B cell (primary cell): Measurements from ENCODE around the gene CCDC18. TPM values are rescaled to one million over a fixed set of nuclear protein-coding genes. Genes with fewer than 3 reads are reported as not detected.

Experiments used
- ATAC-seq: fragments of 200-7000 bp; cut with Tn5 transposase; one replicate; pipeline ENCODE4 v1.10.0; 2021; ENCODE audit warnings: low read depth, mild to moderate bottlenecking, moderate number of reproducible peaks, moderate library complexity
- CTCF ChIA-PET: fragments of 350-600 bp; sonication (Branson Sonifier 250); formaldehyde crosslinking; loops from one replicate; lab custom pipeline; 2021; ENCODE audit warnings: antibody characterized with exemption, inconsistent platforms; lab: Charles Lee
- POLR2A ChIA-PET: fragments of 350-600 bp; sonication (Branson Sonifier 250); formaldehyde crosslinking; loops from one replicate; lab custom pipeline; 2021; ENCODE audit warnings: antibody characterized with exemption; lab: Charles Lee
- DNase-seq: peaks from one replicate; pipeline ENCODE4 v3.0.0; 2013
- H2AFZ ChIP-seq: 2 replicates; pipeline ENCODE4 v1.6.1; 2012; ENCODE audit warnings: mild to moderate bottlenecking, low read depth, low read length; ENCODE audit not compliant: insufficient read depth, poor library complexity, severe bottlenecking
- H3K27ac ChIP-seq, 2 donors: 1 replicate in 1 of 2; 2 replicates in 1 of 2; pipeline ENCODE4 v1.5.1; 2012 to 2013; ENCODE audit warnings: low read length in 2 of 2, mild to moderate bottlenecking in 2 of 2, moderate library complexity in 1 of 2
- H3K27me3 ChIP-seq, 4 experiments: fragments of 200-600 bp in 1 of 4; sonication (generic) in 1 of 4; replicated peaks in 1 of 4; 1 replicate in 2 of 4; 2 replicates in 2 of 4; pipeline versions ENCODE4 v1.6.1 to v1.7.0; 2013 to 2016; ENCODE audit warnings: low read length in 3 of 4, mild to moderate bottlenecking in 2 of 4, mixed read lengths in 1 of 4, moderate library complexity in 1 of 4; ENCODE audit not compliant: insufficient read depth in 4 of 4, control insufficient read depth in 3 of 4; ENCODE audit errors: control extremely low read depth in 1 of 4
- H3K36me3 ChIP-seq, 2 experiments: replicated peaks in 1 of 2; 1 replicate in 1 of 2; 2 replicates in 1 of 2; pipeline versions ENCODE4 v1.6.1 to v1.7.1; 2013; ENCODE audit warnings: low read length in 1 of 2; ENCODE audit not compliant: insufficient read depth in 2 of 2, control insufficient read depth in 1 of 2; ENCODE audit errors: control extremely low read depth in 1 of 2, extremely low read depth in 1 of 2
- H3K4me1 ChIP-seq, 2 donors: fragments of 200-600 bp in 1 of 2; sonication (generic) in 1 of 2; 1 replicate in 1 of 2; 2 replicates in 1 of 2; pipeline versions ENCODE4 v1.5.1 to v1.6.1; 2013 to 2017; ENCODE audit warnings: low read length in 2 of 2; ENCODE audit not compliant: control insufficient read depth in 2 of 2, insufficient read depth in 2 of 2
- H3K4me2 ChIP-seq: replicated peaks from 2 replicates; pipeline ENCODE3; 2012; ENCODE audit warnings: mild to moderate bottlenecking, low read depth, low read length; ENCODE audit not compliant: poor library complexity, severe bottlenecking
- H3K4me3 ChIP-seq, 5 experiments: fragments of 200-600 bp in 1 of 5; sonication (generic) in 1 of 5; 1 replicate in 3 of 5; 2 replicates in 2 of 5; pipeline versions ENCODE4 v1.5.1 to v1.7.0; 2011 to 2016; ENCODE audit warnings: low read length in 4 of 5, mild to moderate bottlenecking in 4 of 5, low read depth in 2 of 5, control low read depth in 1 of 5, moderate library complexity in 1 of 5; ENCODE audit not compliant: insufficient read depth in 1 of 5; ENCODE audit errors: control extremely low read depth in 1 of 5, extremely low read depth in 1 of 5
- H3K79me2 ChIP-seq: fragments of 200-600 bp; sonication (generic); one replicate; pipeline ENCODE4 v1.6.0; 2016; ENCODE audit warnings: low read length; ENCODE audit not compliant: control insufficient read depth, insufficient read depth
- H3K9ac ChIP-seq: fragments of 200-600 bp; sonication (generic); 2 replicates; pipeline ENCODE4 v1.6.1; 2017; ENCODE audit warnings: mild to moderate bottlenecking, low read length, moderate library complexity
- H3K9me3 ChIP-seq, 3 donors: one replicate each; pipeline versions ENCODE4 v1.6.1 to v1.7.1; 2013; ENCODE audit warnings: low read length in 2 of 3; ENCODE audit not compliant: control insufficient read depth in 2 of 3, insufficient read depth in 1 of 3; ENCODE audit errors: control extremely low read depth in 1 of 3
- H4K20me1 ChIP-seq: 2 replicates; pipeline ENCODE4 v1.6.0; 2012; ENCODE audit warnings: mild to moderate bottlenecking, low read length; ENCODE audit not compliant: insufficient read depth, control insufficient read depth, poor library complexity, severe bottlenecking
- H3K27ac Mint-ChIP-seq: one replicate; pipeline ENCODE4 v1.8.0; 2021; ENCODE audit warnings: mixed read lengths
- H3K27me3 Mint-ChIP-seq: one replicate; pipeline ENCODE4 v1.8.0; 2021; ENCODE audit warnings: mixed read lengths
- H3K4me1 Mint-ChIP-seq: one replicate; pipeline ENCODE4 v1.8.0; 2021; ENCODE audit warnings: mixed read lengths
- H3K4me3 Mint-ChIP-seq: one replicate; pipeline ENCODE4 v1.8.0; 2021; ENCODE audit warnings: mixed read lengths
- H3K9me3 Mint-ChIP-seq: one replicate; pipeline ENCODE4 v1.8.0; 2022; ENCODE audit warnings: mixed read lengths; ENCODE audit not compliant: insufficient read depth
- CTCF ChIP-seq: fragments of 200-600 bp; IDR thresholded peaks from one replicate; pipeline ENCODE4 v1.8.0; 2022; ENCODE audit warnings: antibody characterized with exemption, mild to moderate bottlenecking
- EZH2 ChIP-seq: IDR thresholded peaks from 2 replicates; pipeline ENCODE4 v1.6.1; 2012; ENCODE audit warnings: borderline replicate concordance, low read depth, mild to moderate bottlenecking, moderate library complexity, low read length; ENCODE audit not compliant: insufficient read depth, poor library complexity, severe bottlenecking
- WGBS: methylation state at CpG from one replicate; pipeline ENCODE4 v1.1.5; 2013; ENCODE audit warnings: missing lambda C conversion rate; ENCODE audit not compliant: insufficient coverage; 5-methylcytosine and 5-hydroxymethylcytosine counted together
- intact Hi-C: fragments of 100-400 bp; cut with micrococcal nuclease; formaldehyde crosslinking; loops from one replicate; pipeline ENCODE4 v1.10.0; 2022
- polyA plus RNA-seq: library from polyadenylated mRNA; depleted of rRNA; stranded (reverse); fragments of >200 nt; gene quantifications from 2 replicates; pipeline ENCODE4 v1.2.3, GENCODE V29; 2012
- total RNA-seq, 2 donors: library from RNA; stranded (reverse); fragments of 120-200 nt in 1 of 2; gene quantifications; 1 replicate in 1 of 2; 2 replicates in 1 of 2; pipeline versions ENCODE4 v1.2.3 to v1.2.4, GENCODE V29; 2013 to 2022

The CCDC18 gene
- total and polyA plus RNA-seq, 2 donors (not counting 1 experiment from before 2014, with no cell fraction given), result 7.7 to 16.0 TPM

DNA sequence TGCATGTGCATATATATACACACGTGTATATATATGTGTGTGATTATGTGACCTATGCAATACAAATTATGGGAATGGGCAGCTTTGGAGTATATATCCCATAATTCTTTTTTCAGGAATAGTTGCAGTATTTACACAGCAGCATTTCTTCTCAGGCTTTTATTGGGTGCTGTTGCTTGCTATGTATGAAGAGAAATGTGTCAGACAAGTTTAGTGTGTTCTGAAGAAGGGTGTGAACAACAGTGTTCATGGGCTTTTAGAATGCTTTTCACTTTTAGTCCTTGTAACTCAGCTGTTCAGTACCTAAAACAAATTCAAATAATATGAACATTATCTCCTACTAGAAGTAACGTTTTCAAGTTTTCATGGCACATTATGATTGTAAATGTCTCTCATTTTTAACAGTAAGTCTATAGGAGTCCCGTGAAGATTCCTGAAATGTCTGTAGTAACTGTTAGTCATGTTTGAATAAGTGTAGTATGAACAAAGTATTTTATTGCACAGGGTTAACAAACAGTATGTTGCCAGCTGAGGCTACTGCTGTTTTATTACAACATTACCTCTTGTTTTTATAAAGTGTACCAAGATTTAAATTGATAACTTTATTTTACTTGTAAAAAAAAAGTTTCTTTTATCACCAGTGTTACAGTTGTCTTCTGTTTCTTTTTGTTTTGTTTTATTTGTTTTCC lies 42.8 kb upstream of the CCDC18 start:
- Histone ChIP-seq H3K9ac (no peak overlapping the region), H3K4me1 (no peaks in the 10 kb centered on the region), H4K20me1 (no peaks in the 10 kb centered on the region), H3K27ac (no peak overlapping the region), H2AFZ (no peak overlapping the region), H3K36me3 (peaks cover 25 to 58% of the 10 kb centered on the region in 2 experiments), H3K4me2 (no peak overlapping the region), H3K79me2 (no peaks in the 10 kb centered on the region), H3K27me3 (no peaks in the 10 kb centered on the region), H3K9me3 (no peaks in the 10 kb centered on the region), H3K4me3 (no peak overlapping the region)
- intact Hi-C loops, result no loop called here
- WGBS, result no CpG with 5 or more reads among the region's 3 CpGs
- no peak for TF ChIP-seq CTCF
- no peak for TF ChIP-seq EZH2
- ChIA-PET POLR2A (no interaction called here), CTCF (no interaction called here)
- Mint-ChIP-seq H3K9me3 (no peaks in the 10 kb centered on the region), H3K27me3 (no peaks in the 10 kb centered on the region), H3K4me1 (no peaks in the 10 kb centered on the region), H3K27ac (no peak overlapping the region), H3K4me3 (no peak overlapping the region)
- ATAC-seq (no peak), DNase-seq (no peak)

DNA sequence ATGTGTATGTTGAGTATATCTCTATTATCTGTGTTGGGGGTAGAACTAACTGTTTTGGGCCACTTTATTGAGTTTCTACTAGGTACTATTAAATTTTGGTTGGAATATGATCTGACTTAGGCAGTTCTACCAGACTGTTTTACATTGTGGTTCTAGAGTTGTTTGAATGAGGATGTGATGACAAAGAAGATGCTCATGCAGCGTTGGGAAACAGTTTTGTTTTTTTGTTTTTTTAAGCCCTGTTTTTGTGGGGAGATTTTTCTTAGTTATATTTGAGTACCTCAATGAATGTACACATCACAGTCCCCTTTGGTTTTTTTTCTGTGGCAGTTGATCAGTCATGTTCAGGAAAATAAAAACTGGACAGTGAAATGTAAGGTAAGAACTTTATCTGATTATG lies 40.4 kb upstream of the CCDC18 start:
- Mint-ChIP-seq H3K4me1 (no peaks in the 10 kb centered on the region), H3K27me3 (no peaks in the 10 kb centered on the region), H3K4me3 (no peak overlapping the region), H3K27ac (no peak overlapping the region), H3K9me3 (no peaks in the 10 kb centered on the region)
- WGBS, result no CpG with 5 or more reads among the region's 1 CpG
- Histone ChIP-seq H3K4me1 (no peaks in the 10 kb centered on the region), H3K9me3 (no peaks in the 10 kb centered on the region), H3K27ac (no peak overlapping the region), H4K20me1 (no peaks in the 10 kb centered on the region), H3K4me3 (no peak overlapping the region), H3K27me3 (no peaks in the 10 kb centered on the region), H2AFZ (no peak overlapping the region), H3K4me2 (no peak overlapping the region), H3K9ac (no peak overlapping the region), H3K79me2 (no peaks in the 10 kb centered on the region), H3K36me3 (peaks cover 21 to 43% of the 10 kb centered on the region in 2 experiments)
- ATAC-seq, result no peak
- DNase-seq, result no peak
- intact Hi-C loops, result no loop called here
- ChIA-PET POLR2A (interaction anchor here (0.7 kb wide), 1 partner anchor 159 kb away, joined by 7 read pairs; no protein-coding TSS in a partner anchor), CTCF (no interaction called here)
- TF ChIP-seq CTCF, result no peak
